ENCODE data around the gene APP.

DNA sequence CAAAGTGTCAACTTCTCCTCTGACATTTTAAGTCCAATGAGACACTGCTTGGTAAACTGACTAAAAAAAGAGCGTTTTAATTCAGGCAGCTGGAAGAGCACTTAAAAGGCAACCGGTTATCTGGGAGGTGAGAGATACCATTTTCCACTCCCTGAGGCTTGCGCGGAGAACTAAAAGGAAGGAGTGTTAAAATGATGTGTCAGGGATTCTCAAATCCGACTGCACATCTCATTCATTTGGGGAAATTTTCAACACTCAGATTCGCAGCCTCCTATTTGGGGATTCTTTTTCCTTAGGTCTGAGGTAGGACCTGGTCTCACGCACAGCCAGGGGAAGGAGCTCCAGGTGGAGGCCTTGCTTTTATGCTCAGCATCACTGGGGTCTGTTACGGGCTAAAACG lies 281.9 kb downstream of the APP start:
- TF ChIP-seq, protein P1, sequence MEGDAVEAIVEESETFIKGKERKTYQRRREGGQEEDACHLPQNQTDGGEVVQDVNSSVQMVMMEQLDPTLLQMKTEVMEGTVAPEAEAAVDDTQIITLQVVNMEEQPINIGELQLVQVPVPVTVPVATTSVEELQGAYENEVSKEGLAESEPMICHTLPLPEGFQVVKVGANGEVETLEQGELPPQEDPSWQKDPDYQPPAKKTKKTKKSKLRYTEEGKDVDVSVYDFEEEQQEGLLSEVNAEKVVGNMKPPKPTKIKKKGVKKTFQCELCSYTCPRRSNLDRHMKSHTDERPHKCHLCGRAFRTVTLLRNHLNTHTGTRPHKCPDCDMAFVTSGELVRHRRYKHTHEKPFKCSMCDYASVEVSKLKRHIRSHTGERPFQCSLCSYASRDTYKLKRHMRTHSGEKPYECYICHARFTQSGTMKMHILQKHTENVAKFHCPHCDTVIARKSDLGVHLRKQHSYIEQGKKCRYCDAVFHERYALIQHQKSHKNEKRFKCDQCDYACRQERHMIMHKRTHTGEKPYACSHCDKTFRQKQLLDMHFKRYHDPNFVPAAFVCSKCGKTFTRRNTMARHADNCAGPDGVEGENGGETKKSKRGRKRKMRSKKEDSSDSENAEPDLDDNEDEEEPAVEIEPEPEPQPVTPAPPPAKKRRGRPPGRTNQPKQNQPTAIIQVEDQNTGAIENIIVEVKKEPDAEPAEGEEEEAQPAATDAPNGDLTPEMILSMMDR (IDR thresholded peaks at IDR 0.05; ENCODE audit: low read length) = no peak
- TF ChIP-seq EZH2phosphoT487 (IDR thresholded peaks at IDR 0.05; ENCODE audit: low read length) (no peak), EZH2 (optimal IDR thresholded peaks at IDR 0.05; ENCODE audit: low read depth, low read length) (no peak)
